GM20431 (cell line): ENCODE data around the gene EN2.

ENCODE experiments used
- in situ Hi-C: fragments of 300-500 bp; cut with MseI, MboI; formaldehyde crosslinking; loops from one replicate; pipeline ENCODE4 v1.15.0; 2020; ENCODE audit warnings: low sequenced_read_pairs; ENCODE audit not compliant: unreplicated experiment

EN2 gene

DNA sequence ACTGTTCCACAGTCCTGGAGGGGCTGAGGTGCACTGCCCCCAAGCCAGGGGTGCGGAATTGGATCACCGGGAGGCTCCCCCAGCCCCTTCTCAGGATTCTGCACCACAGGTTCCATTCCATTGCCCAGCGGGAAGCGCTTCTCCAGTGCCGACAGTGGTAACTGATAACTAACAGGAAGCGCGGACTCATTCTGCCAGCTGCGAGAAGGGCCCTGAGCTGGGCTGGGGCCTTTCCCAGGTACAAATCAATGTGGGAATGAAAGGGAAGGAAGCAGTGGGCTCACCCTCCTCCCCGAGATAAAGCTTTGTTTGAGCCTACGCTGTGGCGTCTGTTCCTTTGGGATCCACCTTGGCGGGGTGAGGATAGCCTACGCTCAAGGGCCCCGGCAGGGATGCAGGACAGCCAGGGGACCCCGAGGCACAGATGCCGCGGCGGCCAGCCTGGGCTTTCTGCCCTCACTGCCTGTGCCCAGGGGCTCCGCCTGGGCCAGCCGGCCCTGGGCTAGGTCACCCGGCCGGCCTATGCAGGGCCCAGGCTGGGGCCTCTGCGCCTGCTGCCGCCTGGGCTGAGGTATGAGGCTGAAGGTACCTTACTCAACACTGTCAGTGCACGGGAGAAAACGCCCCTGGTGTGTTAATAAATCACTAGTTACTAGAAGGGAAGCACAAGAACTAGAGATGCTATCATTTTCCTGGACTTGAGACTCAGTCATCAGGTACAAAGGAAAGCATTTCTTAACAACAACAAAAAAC, 39.4 kb downstream of the EN2 start:
- in situ Hi-C loops, result no loop called here

DNA sequence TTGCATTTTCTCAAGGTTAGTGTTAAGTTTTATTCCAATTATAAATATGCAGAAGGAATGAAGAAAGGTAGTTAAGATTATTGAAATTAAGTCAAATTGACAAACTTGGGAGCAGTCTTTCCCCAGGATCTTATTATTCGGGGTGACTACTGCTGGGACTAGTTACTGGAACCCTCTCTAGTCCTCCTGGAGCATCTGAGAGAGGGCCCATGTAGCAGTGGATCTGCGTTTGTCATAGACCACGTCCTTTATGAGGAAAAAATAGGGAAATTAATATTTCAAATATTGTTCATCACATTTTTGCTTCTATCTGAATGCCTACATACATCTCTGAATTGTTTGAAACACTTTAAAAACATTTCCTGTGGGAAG, 47.5 kb downstream of the EN2 start:
- in situ Hi-C loops, result no loop called here

DNA sequence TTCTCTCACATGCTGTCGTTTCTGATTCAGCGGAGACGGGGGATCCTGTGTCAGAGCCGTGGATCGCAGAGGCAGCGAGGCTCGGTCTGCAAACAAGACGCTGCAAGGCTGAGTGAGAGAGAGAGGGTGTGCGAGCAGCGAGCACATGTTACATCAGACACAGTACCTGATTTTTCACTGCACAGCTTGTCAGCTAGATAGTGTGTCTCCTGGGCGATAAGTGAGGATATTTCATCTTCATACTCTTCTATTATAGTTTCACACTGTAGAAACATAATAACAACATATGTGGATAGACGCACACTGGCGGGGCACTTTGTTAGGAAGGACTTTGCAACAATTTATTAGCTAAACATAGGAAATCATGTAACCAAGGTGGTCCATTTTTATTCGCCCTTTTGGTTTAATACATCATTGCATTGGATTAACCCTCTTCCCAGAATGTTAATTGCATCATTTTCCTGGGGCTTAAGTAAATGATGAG, 49.0 kb downstream of the EN2 start:
- in situ Hi-C loops, result no loop called here

DNA sequence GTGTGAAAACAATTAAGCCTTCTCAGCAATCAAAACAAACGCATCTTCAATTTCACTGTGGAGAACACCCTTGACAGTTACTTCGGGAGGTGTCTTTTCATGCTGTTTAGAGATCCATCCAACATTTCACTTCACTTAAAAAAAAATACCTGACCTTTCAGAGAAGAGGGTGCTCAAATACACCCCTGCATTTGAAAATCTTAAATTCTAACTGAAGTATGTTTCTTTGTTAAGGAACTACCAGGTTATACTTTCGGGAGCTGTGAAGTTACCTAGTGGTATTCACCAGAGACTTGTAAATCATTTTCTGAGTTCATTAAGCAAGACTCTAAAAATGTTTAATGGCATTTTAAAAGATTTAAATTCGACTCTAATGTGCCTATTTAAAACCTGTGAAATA, 49.6 kb downstream of the EN2 start:
- in situ Hi-C loops, result no loop called here

DNA sequence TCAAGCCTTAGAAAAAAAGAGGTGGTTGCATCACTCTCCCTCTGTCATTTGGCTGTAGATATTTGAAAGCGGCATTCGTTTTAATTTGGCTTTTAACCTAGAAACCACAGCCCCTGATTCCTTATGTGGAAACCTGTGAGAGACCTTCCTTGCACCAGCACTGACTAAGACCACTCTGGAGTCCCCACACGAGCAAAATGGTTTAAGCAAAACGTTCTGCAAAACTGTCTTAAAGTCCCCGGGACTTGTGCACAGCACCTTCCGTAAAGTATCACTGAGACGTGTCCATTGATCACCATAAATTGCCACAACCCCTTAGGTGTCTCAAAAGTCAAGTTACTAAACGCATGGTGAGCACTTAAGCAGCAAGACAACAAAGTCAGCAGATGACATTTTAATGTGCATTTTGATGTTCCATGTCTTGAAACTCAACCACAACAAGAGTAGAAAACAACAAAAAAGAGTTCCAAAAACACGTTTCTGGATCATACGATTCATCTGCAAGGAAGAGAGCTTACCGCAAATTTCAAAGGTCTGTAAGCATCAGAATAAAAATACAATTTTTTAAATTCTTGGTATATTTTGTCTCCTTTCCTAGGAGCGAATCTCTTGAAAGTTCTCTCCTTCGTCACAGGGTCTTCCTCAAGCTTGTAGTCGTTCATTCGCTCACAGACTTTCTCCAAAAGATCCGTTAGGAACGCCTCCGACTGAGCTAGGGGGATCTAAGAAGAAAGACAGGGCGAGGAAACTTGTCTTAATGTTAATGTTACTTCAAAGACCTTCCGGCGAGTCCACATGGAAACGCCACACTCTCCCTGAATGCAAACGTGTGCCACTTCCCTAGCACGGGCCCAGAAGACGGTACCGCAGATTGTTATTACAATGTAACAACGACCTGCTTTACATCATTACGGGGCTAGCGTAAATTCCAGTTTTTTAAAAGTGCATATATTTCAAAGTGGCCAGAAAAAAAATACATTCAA, 50.7 kb downstream of the EN2 start:
- in situ Hi-C loops, result no loop called here

DNA sequence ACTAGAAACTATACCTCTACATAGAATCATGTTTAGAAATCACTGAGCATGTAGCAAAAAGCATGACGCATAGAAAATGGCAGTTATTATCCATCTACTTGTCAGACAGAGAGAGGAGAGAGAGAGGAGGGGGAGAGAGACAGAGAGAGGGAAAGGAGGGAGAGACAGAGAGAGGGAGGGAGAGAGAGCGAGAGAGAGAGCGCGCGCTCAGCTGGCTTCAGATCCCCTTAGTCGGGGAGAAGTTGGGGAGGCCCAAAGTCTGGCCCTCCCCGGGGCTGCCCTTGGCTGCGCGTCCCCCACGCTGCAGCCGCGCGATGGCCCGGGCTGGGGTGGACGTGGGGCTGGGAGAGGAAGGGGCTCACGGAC, 51.4 kb downstream of the EN2 start:
- in situ Hi-C loops, result no loop called here

DNA sequence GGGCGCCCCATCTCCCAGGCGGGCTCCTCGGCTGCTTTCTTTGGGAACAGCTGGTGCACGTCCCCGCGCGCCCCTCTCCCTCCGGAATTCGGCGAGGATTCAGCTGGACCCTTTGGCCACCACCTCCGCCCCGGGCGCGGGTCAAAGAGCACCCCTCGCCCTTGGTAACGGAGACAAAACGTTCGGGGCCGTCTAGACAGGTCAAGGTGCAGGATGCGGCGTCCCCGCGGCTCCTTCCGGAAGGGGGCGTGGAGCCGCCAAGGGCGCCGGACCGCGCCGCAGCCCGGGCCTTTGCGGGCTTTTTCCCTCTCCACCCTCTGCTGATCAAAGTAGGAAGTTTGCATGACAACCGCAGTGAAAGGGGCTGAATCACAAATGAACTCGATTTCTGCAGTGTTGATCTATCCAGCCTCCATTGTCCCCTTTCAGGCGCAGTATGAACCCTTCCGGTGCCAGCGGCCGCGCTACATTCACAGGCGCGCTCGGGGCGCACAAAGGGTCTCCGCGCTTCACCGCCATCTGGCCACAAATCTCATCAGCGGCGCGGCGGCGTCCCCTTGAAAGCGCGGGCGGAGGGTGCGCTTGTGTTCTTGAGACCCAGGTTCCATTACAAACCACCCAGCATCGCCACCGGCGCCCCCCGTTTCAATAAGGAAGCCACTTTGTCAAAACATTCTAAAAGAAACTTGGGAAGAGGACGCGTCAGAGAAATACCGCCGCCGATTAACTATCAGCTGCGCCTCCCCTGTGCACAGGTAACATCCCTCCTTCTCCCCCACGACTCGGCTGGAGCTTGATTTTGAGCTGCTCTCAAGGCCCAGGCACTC, 52.0 kb downstream of the EN2 start:
- in situ Hi-C loops, result no loop called here

DNA sequence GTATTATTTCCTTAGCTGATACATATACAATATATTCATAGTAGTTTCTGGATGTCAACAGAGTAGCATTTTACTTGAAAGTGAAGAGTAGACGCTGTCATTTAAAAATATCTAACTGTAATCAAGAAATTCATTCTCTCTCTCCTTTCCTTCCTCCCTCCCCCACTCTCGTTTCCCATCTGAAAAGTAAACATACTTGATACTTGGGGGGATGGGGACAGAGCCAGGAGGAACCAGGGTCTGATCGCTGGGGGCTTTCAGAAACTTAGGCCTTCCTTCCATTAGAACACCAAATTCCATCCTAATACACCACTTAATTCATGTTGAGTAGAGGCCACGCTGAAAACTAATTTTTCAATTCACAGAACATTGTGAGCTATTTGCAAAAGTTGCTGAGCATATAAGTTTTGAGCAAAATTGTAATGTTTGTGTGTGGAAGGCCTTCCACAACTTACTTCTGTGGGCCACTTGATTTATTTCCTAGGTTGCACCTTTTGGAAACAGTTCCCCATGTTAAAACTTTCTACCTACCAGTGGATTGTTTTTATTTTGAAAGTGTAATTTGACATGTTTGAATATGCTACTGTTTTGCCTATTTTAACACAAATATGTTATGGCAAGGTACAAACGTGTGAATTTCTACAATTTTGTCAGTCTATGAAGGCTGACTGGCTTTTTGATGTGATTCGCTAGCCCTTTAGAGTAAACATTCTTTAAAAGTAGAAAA, 53.2 kb downstream of the EN2 start:
- in situ Hi-C loops, result no loop called here

DNA sequence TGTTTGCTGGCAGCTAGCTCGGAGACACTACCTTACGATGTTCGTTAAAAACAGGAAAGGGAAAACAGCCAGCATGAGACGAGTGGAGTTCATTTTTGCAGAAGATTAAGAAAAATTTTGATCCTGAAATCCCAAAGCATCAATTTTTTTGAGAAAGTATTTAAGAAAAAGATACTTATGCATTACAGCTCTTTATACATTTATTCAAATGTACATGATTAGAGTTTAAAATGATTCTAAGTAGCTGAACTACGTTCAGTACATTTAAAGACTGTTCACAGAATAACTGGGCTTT, 53.7 kb downstream of the EN2 start:
- in situ Hi-C loops, result no loop called here

DNA sequence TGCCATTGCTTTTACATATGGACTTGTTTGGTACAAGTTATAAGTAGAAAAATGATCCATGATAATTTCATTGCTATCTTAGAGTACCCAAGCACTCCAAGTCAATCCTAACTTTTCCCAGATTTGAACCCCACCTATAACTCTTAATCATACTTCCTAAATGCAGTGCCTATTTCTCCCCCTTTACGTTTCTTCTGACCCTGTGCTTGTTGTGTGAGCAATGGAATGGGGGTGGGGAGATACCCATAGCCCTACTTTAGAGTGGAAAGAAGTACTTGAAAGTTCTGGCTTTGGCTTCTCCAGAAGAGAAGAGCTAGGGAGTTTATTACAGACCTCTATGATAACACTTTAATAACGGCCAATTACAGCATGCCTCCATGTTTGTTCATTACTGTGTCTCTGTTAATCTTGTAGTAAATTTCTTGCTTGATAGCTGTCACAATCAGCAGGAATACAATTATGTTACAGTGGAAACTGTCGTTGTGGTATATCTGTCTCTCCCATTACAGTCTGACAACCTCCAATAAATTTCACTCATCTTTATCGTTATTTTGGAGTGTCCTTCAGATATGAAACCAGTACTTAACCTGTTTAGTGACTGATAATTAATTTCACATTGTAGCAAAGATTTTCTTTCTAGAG, 54.4 kb downstream of the EN2 start:
- in situ Hi-C loops, result no loop called here

DNA sequence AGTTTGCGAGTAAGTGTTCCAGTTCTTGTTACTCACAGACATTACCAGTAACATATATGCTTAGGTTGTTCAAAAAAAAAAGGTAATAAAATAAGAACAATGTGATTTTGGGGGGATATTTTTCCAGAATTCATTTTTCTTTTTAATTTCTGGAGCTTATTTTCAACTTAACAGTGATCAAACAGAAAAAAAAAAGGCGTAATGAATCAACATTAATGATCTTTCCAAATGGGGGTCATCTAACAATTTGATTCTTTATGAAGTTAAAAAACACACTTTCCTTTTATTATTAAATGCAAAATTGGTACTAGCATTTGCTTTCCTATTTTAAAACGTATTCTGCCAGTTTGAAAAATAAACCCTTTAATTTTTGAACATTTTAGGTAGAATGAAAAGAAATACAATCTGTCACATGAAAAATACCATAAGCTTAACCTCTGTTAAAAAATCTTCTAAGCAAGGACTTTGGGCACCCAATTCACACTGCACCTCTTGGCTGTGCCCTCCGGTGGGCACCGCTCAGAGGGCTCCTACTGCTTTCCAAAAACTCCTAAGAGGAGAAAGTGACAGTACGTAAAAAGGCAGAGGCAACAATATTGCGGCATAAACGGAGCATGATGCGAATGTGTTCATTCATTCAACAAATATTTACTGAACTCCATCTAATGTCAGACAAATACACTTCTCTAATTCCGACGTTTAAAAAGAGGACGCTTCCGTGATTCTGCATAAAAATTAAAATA, 55.8 kb downstream of the EN2 start:
- in situ Hi-C loops, result no loop called here

DNA sequence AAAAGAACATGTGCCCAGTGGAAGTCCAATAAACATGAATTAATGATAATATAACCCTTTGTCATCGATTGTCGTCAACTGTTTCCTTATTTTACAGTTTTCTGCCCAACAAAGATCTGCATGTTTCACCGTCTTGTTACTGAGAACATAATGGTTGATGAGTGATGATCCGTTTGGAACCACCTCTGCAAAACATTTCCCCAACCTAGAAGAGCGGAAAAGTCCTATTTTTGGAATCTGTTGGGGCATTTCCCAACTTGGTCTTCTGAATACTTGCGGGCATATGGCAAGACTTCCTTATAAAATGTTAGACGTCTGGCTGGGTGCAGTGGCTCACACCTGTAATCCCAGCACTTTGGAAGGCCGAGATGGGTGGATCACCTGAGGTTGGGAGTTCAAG, 56.4 kb downstream of the EN2 start:
- in situ Hi-C loops, result no loop called here
